K562 (cell line): Measurements from ENCODE around the gene DCHS2.

ENCODE experiments used
- EP300 ChIP-seq: IDR thresholded peaks from 2 replicates; pipeline ENCODE4 v1.6.1; 2012; ENCODE audit warnings: low read length, improper control_type of control experiment
- NFIC ChIP-seq: fragments of 450-650 bp; IDR thresholded peaks from 2 replicates; pipeline ENCODE4 v1.6.1; 2017; ENCODE audit warnings: mild to moderate bottlenecking, inconsistent platforms
- ZNF143 ChIP-seq: sonication (generic); formaldehyde crosslinking; IDR thresholded peaks from 2 replicates; pipeline ENCODE4 v1.9.0; 2022; ENCODE audit warnings: mild to moderate bottlenecking, missing genetic modification reagents
- TF ChIP-seq, protein P1 (sequence below), 3 experiments: IDR thresholded peaks in 2 of 3; conservative IDR thresholded peaks in 1 of 3; 2 replicates each; pipeline ENCODE4 v1.5.1; 2011 to 2012; ENCODE audit warnings: low read length in 3 of 3, mild to moderate bottlenecking in 3 of 3, control low read depth in 2 of 3, improper control_type of control experiment in 1 of 3, inconsistent platforms in 1 of 3, low read depth in 1 of 3, mixed read lengths in 1 of 3, moderate library complexity in 1 of 3; ENCODE audit not compliant: insufficient read depth in 2 of 3

DNA sequence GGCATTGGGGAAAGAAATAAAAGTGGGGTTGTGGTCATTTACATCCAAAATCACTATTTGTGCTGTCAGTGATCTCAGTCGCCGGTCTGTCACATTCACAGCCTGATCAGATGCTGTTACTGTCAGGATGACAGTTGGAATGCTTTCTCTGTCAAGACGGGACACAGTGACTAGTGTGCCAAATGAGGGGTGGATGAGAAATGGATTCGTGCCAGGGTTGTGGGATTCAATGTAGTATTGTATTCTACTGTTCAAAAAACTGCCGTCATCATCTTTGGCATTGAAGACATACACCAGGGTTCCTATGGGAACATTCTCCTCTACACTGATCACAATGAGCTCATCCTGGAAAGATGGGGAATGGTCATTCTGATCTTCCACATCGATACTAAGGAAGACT is 171.1 kb downstream of the DCHS2 start:
- TF ChIP-seq ZNF143 (CRISPR knock-in tag) (no peak), EP300 (no peak), NFIC (no peak)
- TF ChIP-seq, protein P1, sequence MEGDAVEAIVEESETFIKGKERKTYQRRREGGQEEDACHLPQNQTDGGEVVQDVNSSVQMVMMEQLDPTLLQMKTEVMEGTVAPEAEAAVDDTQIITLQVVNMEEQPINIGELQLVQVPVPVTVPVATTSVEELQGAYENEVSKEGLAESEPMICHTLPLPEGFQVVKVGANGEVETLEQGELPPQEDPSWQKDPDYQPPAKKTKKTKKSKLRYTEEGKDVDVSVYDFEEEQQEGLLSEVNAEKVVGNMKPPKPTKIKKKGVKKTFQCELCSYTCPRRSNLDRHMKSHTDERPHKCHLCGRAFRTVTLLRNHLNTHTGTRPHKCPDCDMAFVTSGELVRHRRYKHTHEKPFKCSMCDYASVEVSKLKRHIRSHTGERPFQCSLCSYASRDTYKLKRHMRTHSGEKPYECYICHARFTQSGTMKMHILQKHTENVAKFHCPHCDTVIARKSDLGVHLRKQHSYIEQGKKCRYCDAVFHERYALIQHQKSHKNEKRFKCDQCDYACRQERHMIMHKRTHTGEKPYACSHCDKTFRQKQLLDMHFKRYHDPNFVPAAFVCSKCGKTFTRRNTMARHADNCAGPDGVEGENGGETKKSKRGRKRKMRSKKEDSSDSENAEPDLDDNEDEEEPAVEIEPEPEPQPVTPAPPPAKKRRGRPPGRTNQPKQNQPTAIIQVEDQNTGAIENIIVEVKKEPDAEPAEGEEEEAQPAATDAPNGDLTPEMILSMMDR (IDR thresholded peaks at IDR 0.05 in 2 of 3, conservative IDR thresholded peaks at IDR 0.05 in 1 of 3; ENCODE audit: insufficient read depth in 2 of 3, low read depth in 1 of 3, low read length in 3 of 3), result no peak
